ENCODE measurements around the gene TBX1.

DNA sequence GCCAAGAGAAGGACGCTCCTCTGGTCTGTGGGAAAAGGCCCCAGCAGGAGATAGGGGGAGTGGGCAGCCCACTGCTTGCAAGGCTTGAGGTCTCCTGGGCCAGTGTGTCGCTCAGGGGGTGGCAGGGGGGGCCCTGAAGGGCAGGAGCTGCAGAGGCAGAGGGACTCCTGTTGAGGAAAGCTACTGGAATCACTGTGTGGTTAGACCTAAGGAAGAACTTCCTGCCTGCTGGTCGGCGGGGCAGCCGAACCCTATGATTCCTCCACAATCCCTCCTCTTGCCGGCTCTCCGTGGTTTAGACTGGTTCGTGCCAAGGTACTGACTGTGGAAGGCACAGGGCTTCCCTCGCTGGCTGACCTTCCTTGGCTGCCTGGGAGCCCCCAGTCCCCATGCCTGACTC is 31.1 kb upstream of the TBX1 start:
- TF ChIP-seq CTCF (IDR thresholded peaks at IDR 0.05; ENCODE audit: insufficient read depth, low read length, poor library complexity, severe bottlenecking) (no peak), EZH2phosphoT487 (conservative IDR thresholded peaks at IDR 0.05; ENCODE audit: low read length) (no peak)
